H1 (cell line): Measurements from ENCODE around the gene AIG1. TPM values are rescaled to one million over a fixed set of nuclear protein-coding genes. Genes with fewer than 3 reads are reported as not detected.

Experiments
- BACH1 ChIP-seq: IDR thresholded peaks from 2 replicates; pipeline ENCODE4 v1.6.1; 2012; ENCODE audit warnings: low read length, improper control_type of control experiment
- BRCA1 ChIP-seq: IDR thresholded peaks from 2 replicates; pipeline ENCODE4 v1.6.1; 2012; ENCODE audit warnings: low read depth, low read length, improper control_type of control experiment
- CHD7 ChIP-seq: fragments of 300-600 bp; sonication (generic); IDR thresholded peaks from 2 replicates; pipeline ENCODE4 v1.7.1; 2012; ENCODE audit warnings: low read length, moderate library complexity, mild to moderate bottlenecking, inconsistent platforms; ENCODE audit not compliant: insufficient replicate concordance
- HDAC2 ChIP-seq, 2 experiments: fragments of 300-600 bp in 1 of 2; sonication (generic) in 1 of 2; IDR thresholded peaks; 2 replicates each; pipeline ENCODE4 v1.6.1; 2011 to 2012; ENCODE audit warnings: low read depth in 2 of 2, low read length in 2 of 2, mild to moderate bottlenecking in 2 of 2, moderate library complexity in 2 of 2, borderline replicate concordance in 1 of 2, inconsistent platforms in 1 of 2
- JUN ChIP-seq: IDR thresholded peaks from 2 replicates; pipeline ENCODE4 v1.6.1; 2011; ENCODE audit warnings: low read depth, mild to moderate bottlenecking, improper control_type of control experiment, low read length
- JUND ChIP-seq: IDR thresholded peaks from 2 replicates; pipeline ENCODE4 v1.6.1; 2011; ENCODE audit warnings: mild to moderate bottlenecking, improper control_type of control experiment, low read length
- RNF2 ChIP-seq: fragments of 200-900, 300-1000 bp; sonication (generic); IDR thresholded peaks from 2 replicates; pipeline ENCODE4 v1.7.1; 2016; ENCODE audit warnings: borderline replicate concordance, low read depth, mild to moderate bottlenecking, antibody characterized with exemption, low read length; ENCODE audit not compliant: poor library complexity, severe bottlenecking; ENCODE audit errors: missing control alignments
- SIN3A ChIP-seq, 2 experiments: IDR thresholded peaks in 1 of 2; conservative IDR thresholded peaks in 1 of 2; 2 replicates each; pipeline ENCODE4 v1.6.1; 2011 to 2012; ENCODE audit warnings: low read length in 2 of 2, improper control_type of control experiment in 1 of 2, low read depth in 1 of 2, mild to moderate bottlenecking in 1 of 2
- SIX5 ChIP-seq: IDR thresholded peaks from 2 replicates; pipeline ENCODE4 v1.6.1; 2011; ENCODE audit warnings: mild to moderate bottlenecking, low read depth, low read length
- SUZ12 ChIP-seq: fragments of 200-600 bp; sonication (generic); IDR thresholded peaks from 2 replicates; pipeline ENCODE4 v1.6.1; 2012; ENCODE audit warnings: mild to moderate bottlenecking, inconsistent platforms, low read length, moderate library complexity, mixed read lengths
- TAF7 ChIP-seq: optimal IDR thresholded peaks from 2 replicates; pipeline ENCODE3; 2011; ENCODE audit warnings: low read depth, mild to moderate bottlenecking, inconsistent platforms, low read length, moderate library complexity, borderline replicate concordance
- polyA plus RNA-seq, 7 experiments: library from polyadenylated mRNA; depleted of rRNA in 3 of 7; stranded (reverse) in 5 of 7; unstranded in 2 of 7; fragments of >200 nt in 5 of 7; fragments of 200-250 nt in 2 of 7; gene quantifications; 1 replicate in 5 of 7; 2 replicates in 1 of 7; 4 replicates in 1 of 7; pipeline versions ENCODE4 v1.2.1 to v1.2.3, GENCODE V29; 2011 to 2013; ENCODE audit warnings: missing spikeins in 2 of 7, mixed read lengths in 2 of 7
- total RNA-seq: library from RNA; stranded (reverse); fragmentation: NEBNext Ultra II Directional; extraction: Animal tissue kit (Norgen Biotek cat#: 25700); gene quantifications from 2 replicates; pipeline ENCODE4 v1.2.1, GENCODE V29; 2021

The AIG1 gene
- total and polyA plus RNA-seq, 2 of the 8 experiments (the other 6 are each of a cell fraction or from before 2014, with no cell fraction given): 56.6 to 58.4 TPM

GRCh38 chr6:143159001-143159400, 98.3 kb downstream of the AIG1 start (continued):
- TF ChIP-seq CHD7: no peak
- no peak for TF ChIP-seq SUZ12
- TF ChIP-seq JUN: no peak
- no peak for TF ChIP-seq RNF2
- TF ChIP-seq SIX5: no peak
- no peak for TF ChIP-seq BACH1
- no peak for TF ChIP-seq HDAC2 (IDR thresholded peaks at IDR 0.05; ENCODE audit: borderline replicate concordance in 1 of 2, low read depth in 2 of 2, low read length in 2 of 2)
- no peak for TF ChIP-seq JUND
- no peak for TF ChIP-seq BRCA1
- TF ChIP-seq SIN3A (conservative IDR thresholded peaks at IDR 0.05 in 1 of 2, IDR thresholded peaks at IDR 0.05 in 1 of 2; ENCODE audit: low read depth in 1 of 2, low read length in 2 of 2): no peak
- no peak for TF ChIP-seq TAF7
